Left renal pelvis (tissue), 4 donors: ENCODE data around the gene ZNF320. TPM values are rescaled to one million over a fixed set of nuclear protein-coding genes. Genes with fewer than 3 reads are reported as not detected.
"Not testable (repeated sequence)": the region's sequence is repeated elsewhere in the genome, so short reads cannot be mapped to it uniquely, and the experiment has no call there.

Experiments used
- DNase-seq, 4 donors: peaks; one replicate each; pipeline ENCODE4 v3.0.0-alpha.2; 2013; ENCODE audit warnings: low read depth in 4 of 4, low spot score in 3 of 4
- polyA plus RNA-seq, 4 donors: library from polyadenylated mRNA; unstranded; fragments of 120-200 nt; gene quantifications; one replicate each; pipeline ENCODE4 v1.2.1, GENCODE V29; 2013; ENCODE audit not compliant: insufficient read length in 4 of 4

ZNF320 gene
- polyA plus RNA-seq: 10 to 100 TPM; 13.0 to 44.0 (median 24.2) TPM

GRCh38 chr19:52897138-52897935, at the start of gene ZNF320:
Gene ZNF320 (minus strand): TSS chr19:52897635. CDS start chr19:52890255, 7,380 bp downstream.
- DNase-seq: peak; percentile 86 to 92 (median 88)

- DNase-seq: peak in 2 of 4 donors; percentile 39 to 55
Measured at GRCh38 chr19:52946322-52947310, 49.2 kb upstream of the ZNF320 start.

- DNase-seq: no peak
Measured at GRCh38 chr19:52945652-52946321, 48.4 kb upstream of the ZNF320 start.

GRCh38 chr19:52944703-52945493, 47.5 kb upstream of the ZNF320 start:
- DNase-seq: not testable (repeated sequence)

GRCh38 chr19:52943884-52944643, 46.6 kb upstream of the ZNF320 start:
- no peak for DNase-seq

GRCh38 chr19:52943134-52943883, 45.9 kb upstream of the ZNF320 start:
- no peak for DNase-seq

GRCh38 chr19:52942386-52943133, 45.1 kb upstream of the ZNF320 start:
- peak in 3 of 4 donors; percentile 65 to 74 (median 66) for DNase-seq

GRCh38 chr19:52941941-52942385, 44.5 kb upstream of the ZNF320 start:
- DNase-seq: no peak

GRCh38 chr19:52941523-52941922, 44.1 kb upstream of the ZNF320 start:
- DNase-seq: not testable (repeated sequence)

- DNase-seq: not testable (repeated sequence)
Measured at GRCh38 chr19:52940905-52941304, 43.5 kb upstream of the ZNF320 start.

- DNase-seq: no peak
Measured at GRCh38 chr19:52938761-52939160, 41.3 kb upstream of the ZNF320 start.

- DNase-seq: no peak
Measured at GRCh38 chr19:52936954-52937325, 39.5 kb upstream of the ZNF320 start.

GRCh38 chr19:52936151-52936953, 38.9 kb upstream of the ZNF320 start:
- no peak for DNase-seq

GRCh38 chr19:52935434-52935833, 38.0 kb upstream of the ZNF320 start:
- no peak for DNase-seq

- not testable (repeated sequence) for DNase-seq
Measured at GRCh38 chr19:52924641-52925040, 27.2 kb upstream of the ZNF320 start.

- no peak for DNase-seq
Measured at GRCh38 chr19:52923778-52924593, 26.6 kb upstream of the ZNF320 start.
